H1 (cell line): ENCODE results near the gene DCLK1. TPM values are rescaled to one million over a fixed set of nuclear protein-coding genes. Genes with fewer than 3 reads are reported as not detected.

Experiments
- EP300 ChIP-seq, 2 experiments: IDR thresholded peaks; 1 replicate in 1 of 2; 2 replicates in 1 of 2; pipeline ENCODE4 v1.6.1; 2011 to 2012; ENCODE audit warnings: low read depth in 2 of 2, low read length in 2 of 2, mild to moderate bottlenecking in 2 of 2, borderline replicate concordance in 1 of 2, inconsistent platforms in 1 of 2, moderate library complexity in 1 of 2
- GABPA ChIP-seq: IDR thresholded peaks from 2 replicates; pipeline ENCODE4 v1.6.1; 2011; ENCODE audit warnings: mild to moderate bottlenecking, low read length, moderate library complexity, borderline replicate concordance; ENCODE audit not compliant: insufficient read depth
- polyA plus RNA-seq, 7 experiments: library from polyadenylated mRNA; depleted of rRNA in 3 of 7; stranded (reverse) in 5 of 7; unstranded in 2 of 7; fragments of >200 nt in 5 of 7; fragments of 200-250 nt in 2 of 7; gene quantifications; 1 replicate in 5 of 7; 2 replicates in 1 of 7; 4 replicates in 1 of 7; pipeline versions ENCODE4 v1.2.1 to v1.2.3, GENCODE V29; 2011 to 2013; ENCODE audit warnings: missing spikeins in 2 of 7, mixed read lengths in 2 of 7
- total RNA-seq: library from RNA; stranded (reverse); fragmentation: NEBNext Ultra II Directional; extraction: Animal tissue kit (Norgen Biotek cat#: 25700); gene quantifications from 2 replicates; pipeline ENCODE4 v1.2.1, GENCODE V29; 2021
- TF ChIP-seq, protein P1 (sequence below), 3 experiments: IDR thresholded peaks; 1 replicate in 2 of 3; 2 replicates in 1 of 3; pipeline versions ENCODE4 v1.5.1 to v1.6.1; 2011; ENCODE audit warnings: low read length in 3 of 3, mild to moderate bottlenecking in 3 of 3, inconsistent platforms in 2 of 3, low read depth in 1 of 3, moderate library complexity in 1 of 3; ENCODE audit not compliant: insufficient read depth in 1 of 3; ENCODE audit errors: control extremely low read depth in 1 of 3

The DCLK1 gene
- total and polyA plus RNA-seq, 2 of the 8 experiments (the other 6 are each of a cell fraction or from before 2014, with no cell fraction given): 22.8 to 41.0 TPM

DNA sequence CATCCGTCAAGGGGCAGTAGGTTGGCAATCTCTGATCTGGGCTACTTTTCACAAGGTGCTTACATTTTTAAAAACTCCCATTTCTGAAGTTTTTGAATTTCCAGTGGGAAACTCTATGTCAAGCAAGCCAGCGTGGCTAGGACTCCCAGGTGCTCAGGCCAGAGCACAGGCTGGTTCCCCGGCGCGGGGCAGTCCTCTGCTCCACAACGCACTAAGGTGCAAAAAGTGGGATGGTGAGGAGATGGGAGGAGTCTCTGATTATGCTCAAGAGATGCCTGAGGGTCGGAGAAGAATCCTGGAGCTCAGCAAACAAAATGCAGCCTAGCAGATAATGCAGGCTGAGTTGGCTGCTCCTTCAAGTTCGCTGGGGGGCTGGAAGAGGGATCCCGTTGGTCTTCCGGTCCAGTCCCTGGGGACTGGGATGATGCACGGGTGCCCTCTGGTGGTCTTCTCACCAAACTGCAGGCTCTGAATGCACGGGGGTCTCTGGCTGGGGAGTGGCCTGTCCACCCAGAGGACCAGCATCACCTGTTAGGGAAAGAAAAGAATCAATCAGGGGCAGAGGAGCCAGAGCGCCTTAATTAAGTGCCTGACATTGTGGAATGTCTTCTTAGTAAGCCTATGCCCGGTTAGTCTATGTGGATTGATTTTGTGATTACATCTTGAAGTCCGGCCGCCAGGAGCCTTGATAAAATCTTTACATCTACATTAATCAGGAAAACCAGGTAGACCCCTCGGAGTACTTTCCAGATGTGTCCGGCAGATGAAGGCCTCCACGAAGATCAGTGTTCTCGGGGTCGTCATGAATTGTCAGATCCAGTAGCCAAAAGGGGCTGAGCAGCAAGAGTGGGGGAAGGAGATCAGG lies 410.3 kb downstream of the DCLK1 start (continued):
- TF ChIP-seq, protein P1, sequence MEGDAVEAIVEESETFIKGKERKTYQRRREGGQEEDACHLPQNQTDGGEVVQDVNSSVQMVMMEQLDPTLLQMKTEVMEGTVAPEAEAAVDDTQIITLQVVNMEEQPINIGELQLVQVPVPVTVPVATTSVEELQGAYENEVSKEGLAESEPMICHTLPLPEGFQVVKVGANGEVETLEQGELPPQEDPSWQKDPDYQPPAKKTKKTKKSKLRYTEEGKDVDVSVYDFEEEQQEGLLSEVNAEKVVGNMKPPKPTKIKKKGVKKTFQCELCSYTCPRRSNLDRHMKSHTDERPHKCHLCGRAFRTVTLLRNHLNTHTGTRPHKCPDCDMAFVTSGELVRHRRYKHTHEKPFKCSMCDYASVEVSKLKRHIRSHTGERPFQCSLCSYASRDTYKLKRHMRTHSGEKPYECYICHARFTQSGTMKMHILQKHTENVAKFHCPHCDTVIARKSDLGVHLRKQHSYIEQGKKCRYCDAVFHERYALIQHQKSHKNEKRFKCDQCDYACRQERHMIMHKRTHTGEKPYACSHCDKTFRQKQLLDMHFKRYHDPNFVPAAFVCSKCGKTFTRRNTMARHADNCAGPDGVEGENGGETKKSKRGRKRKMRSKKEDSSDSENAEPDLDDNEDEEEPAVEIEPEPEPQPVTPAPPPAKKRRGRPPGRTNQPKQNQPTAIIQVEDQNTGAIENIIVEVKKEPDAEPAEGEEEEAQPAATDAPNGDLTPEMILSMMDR (IDR thresholded peaks at IDR 0.05; ENCODE audit: control extremely low read depth in 1 of 3, insufficient read depth in 1 of 3, low read depth in 1 of 3, low read length in 3 of 3): peak; percentile 94 to 98 (median 96)
- TF ChIP-seq GABPA: no peak
- no peak for TF ChIP-seq EP300 (IDR thresholded peaks at IDR 0.05; ENCODE audit: borderline replicate concordance in 1 of 2, low read depth in 2 of 2, low read length in 2 of 2)
